GM19455 (cell line): Measurements from ENCODE around the gene C16orf90.

ENCODE experiments used
- ATAC-seq: cut with Tn5 transposase; IDR thresholded peaks from one replicate; pipeline ENCODE4 v1.9.1; 2021; ENCODE audit not compliant: unreplicated experiment

C16orf90 gene

GRCh38 chr16:3467921-3468320, 27.4 kb downstream of the C16orf90 start:
- no peak for ATAC-seq

GRCh38 chr16:3467182-3467581, 28.1 kb downstream of the C16orf90 start:
- ATAC-seq = no peak

- ATAC-seq = no peak
Observed at GRCh38 chr16:3465911-3466584, 29.2 kb downstream of the C16orf90 start.

- no peak for ATAC-seq
Observed at GRCh38 chr16:3465301-3465700, 30.0 kb downstream of the C16orf90 start.

- no peak for ATAC-seq
Observed at GRCh38 chr16:3461151-3461550, 34.1 kb downstream of the C16orf90 start.

GRCh38 chr16:3460585-3460984, 34.7 kb downstream of the C16orf90 start:
- no peak for ATAC-seq

GRCh38 chr16:3460121-3460520, 35.2 kb downstream of the C16orf90 start:
- ATAC-seq = no peak

- ATAC-seq = no peak
Observed at GRCh38 chr16:3459401-3460090, 35.7 kb downstream of the C16orf90 start.

- ATAC-seq = no peak
Observed at GRCh38 chr16:3458852-3459361, 36.4 kb downstream of the C16orf90 start.

- peak; percentile 9 for ATAC-seq
Observed at GRCh38 chr16:3458278-3458851, 36.9 kb downstream of the C16orf90 start.

- ATAC-seq = peak; percentile 77
Observed at GRCh38 chr16:3457434-3458252, 37.6 kb downstream of the C16orf90 start.

GRCh38 chr16:3454631-3455147, 40.6 kb downstream of the C16orf90 start:
- no peak for ATAC-seq

GRCh38 chr16:3454093-3454492, 41.2 kb downstream of the C16orf90 start:
- no peak for ATAC-seq

GRCh38 chr16:3444032-3444388, 51.3 kb downstream of the C16orf90 start:
- no peak for ATAC-seq
